GM18867 (cell line): ENCODE results near the gene B4GALT3.
A peak's percentile ranks its signal among the peaks of the same experiment; 100 is the strongest.

Source experiments
- ATAC-seq: cut with Tn5 transposase; IDR thresholded peaks from one replicate; pipeline ENCODE4 v1.9.1; 2021; ENCODE audit warnings: mild to moderate bottlenecking, moderate library complexity; ENCODE audit not compliant: unreplicated experiment

The B4GALT3 gene

DNA sequence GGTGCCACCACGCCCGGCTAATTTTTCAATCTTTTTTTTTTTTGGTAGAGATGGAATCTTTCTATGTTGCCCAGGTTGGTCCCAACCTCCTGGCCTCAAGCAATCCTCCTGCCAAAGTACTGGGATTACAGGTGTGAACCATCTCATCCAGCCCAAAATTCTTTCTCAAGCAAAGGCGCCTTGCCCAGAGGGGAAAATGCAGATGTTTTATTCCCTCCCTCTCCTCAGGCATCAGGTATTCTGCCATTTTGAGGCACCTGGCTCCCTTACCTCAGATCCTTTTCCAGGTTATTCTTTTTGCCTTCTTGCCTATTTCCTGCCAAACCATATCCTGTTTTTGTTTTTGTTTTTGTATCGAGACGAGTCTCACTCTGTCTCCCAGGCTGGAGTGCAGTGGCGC, 11.1 kb upstream of the B4GALT3 start:
- no peak for ATAC-seq

DNA sequence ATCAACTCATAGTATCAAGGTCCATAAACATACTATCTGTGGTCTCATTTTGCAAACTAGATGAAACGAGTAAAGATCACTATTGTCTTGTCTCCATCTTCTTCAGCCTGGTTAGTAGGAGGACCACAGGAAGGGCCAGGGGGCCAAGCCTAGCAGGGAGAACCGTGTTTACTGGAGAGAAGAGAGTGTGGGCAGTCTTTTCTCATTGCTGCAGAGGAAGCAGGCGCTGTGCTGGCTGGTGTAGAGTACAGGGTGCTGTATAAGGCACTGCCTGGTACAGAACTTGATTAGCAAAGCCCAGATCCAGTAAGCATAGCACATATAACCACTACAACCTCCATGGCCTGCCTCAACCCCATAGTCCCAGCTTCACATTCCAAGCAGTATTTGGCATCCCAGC, 10.0 kb upstream of the B4GALT3 start:
- ATAC-seq: no peak

DNA sequence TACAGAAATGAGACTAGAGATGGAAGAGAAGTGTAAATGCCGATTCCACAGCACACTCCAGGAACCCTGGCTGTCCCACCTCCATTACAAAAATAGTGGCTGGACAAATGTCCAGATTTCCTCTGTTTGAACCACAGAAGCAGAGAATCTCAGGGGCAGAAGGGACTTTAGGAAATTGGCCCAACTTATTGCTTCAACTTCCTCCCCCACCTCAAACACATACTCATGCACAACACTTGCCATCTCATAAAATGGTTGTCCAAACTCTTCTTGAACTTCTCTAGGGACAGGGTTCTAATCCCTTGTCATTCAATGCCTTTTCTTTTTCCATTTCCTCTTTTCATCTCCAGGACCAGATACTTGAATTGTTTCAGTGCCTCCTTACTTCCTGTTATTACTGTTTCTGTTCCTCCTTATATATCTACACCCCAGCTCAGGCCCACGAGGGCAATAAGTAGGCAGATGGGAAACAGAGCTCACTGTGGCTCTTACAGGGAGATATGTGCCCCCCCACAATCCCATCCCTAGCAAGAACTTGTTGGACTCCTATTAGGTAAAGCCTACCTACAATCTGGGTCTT, 8.5 kb upstream of the B4GALT3 start:
- peak; percentile 20 for ATAC-seq

DNA sequence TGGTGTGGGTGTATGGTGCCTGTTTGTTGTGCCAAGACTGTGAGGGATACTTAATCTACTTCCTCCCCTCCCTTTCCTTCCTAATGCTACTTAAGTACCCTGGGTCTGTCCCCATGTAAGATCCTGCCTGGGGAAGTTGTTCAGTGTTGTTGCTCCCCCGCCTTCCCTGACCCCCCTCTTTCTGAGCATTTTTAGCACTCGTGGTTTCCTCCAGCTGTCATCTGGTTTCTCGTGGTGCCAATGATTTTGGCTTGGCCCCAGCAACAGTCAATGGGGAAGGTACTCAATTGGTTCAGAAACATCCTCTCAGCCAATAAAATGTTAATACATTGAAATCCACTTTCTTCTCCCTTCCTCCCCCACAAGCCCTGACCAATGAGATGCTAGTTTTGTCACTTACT, 8.0 kb upstream of the B4GALT3 start:
- ATAC-seq: peak; percentile 74

DNA sequence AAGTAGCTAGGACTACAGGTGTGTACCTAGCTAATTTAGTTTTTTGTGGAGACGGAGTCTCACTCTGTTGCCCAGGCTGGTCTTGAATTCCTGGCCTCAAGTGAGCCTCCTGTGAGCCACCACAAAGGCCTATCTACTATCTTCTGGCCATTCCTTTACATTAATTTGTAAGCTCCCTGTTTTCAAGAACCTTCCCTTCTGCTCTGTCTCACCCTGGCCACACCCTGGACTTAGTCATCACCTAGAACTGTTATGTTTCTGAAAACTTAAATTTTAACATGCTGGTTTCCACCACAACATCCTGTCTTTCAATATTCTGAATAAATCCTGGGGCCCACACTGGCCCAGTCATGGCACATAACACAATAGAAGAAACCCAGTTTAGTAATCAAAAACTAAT, 4.9 kb upstream of the B4GALT3 start:
- ATAC-seq: peak; percentile 39

DNA sequence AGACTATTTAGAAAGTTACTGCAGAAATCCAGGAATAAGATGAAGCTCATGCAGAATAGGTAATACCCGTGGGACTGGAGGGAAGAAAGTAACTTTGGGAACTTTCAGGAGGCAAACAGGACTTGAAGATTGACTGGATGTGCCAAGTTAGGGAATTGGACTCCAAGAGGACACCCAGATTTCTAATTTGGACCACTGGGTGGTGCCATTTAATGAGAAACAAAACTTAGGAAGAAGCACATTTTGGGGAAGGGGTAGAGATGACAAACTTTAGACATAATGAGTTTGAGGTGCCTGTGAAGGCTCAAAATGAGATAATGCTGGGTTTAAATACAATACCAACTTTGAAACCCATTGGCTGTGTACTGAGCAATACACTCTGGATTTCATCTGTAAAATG, 3.3 kb upstream of the B4GALT3 start:
- ATAC-seq: no peak

DNA sequence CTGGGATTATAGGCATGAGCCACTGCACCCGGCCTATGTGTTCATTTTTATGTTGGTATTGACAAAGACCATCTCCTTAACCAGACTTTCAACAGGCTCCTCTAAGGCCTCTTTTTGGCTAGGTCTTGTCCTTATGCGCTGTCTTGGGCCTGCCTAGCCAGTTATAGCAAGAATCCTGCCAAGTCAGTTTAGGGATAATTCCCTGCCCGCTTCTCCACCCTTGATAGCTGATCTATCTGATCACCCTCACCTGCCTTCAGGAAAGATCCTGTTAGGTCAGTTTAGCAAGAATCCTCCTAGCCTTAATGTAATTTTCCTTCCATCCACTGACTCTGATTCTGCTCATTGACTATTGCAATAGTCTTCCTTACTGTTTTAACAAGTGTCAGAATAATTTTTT, 2.4 kb upstream of the B4GALT3 start:
- no peak for ATAC-seq

DNA sequence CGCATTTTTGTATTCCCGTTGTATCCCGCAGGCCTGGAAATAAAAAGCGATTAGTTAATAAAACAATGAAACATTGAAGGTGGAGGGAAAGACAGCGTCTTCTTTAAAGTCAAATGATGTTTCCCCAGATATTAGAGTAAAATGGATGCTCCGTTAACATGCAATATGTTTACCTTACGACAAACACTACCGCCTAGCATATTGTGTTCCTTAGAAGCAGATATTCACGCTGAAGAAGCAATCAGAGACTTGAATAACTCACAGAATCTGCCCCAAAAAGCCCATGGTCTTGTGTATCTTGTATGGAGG, 583 bp upstream of the B4GALT3 start:
- ATAC-seq: no peak

DNA sequence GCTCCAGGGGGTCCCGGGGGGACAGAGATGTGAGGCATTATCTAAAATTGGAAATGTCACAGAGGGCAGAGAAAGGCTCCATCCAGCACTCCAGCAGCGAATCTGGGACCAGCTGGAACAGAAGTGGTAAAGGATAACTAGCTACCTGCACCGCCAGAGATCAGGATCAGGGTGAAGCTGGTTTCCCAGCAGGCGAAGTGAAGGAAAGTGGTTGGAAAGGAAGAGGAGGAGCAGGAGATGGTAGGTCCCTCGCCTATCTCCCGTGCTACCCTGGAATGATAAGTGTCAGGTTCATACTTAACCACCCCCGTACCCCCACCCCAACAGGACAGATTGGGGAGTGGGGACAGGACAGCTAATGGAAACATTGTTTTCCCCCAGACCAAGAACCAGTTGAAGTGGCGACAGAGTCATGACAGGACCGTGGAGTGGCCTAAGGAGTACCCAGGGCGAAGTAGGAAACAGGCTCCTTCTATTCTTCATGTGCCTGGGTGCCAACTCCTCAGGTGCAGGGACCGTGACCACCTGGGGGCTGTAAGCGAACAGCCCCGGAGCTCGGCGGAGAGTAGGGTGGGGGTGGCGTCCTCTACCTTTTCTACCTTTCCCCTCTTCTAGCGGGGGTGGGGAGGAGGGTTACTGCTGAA, 717 bp downstream of the B4GALT3 start:
- ATAC-seq: no peak

DNA sequence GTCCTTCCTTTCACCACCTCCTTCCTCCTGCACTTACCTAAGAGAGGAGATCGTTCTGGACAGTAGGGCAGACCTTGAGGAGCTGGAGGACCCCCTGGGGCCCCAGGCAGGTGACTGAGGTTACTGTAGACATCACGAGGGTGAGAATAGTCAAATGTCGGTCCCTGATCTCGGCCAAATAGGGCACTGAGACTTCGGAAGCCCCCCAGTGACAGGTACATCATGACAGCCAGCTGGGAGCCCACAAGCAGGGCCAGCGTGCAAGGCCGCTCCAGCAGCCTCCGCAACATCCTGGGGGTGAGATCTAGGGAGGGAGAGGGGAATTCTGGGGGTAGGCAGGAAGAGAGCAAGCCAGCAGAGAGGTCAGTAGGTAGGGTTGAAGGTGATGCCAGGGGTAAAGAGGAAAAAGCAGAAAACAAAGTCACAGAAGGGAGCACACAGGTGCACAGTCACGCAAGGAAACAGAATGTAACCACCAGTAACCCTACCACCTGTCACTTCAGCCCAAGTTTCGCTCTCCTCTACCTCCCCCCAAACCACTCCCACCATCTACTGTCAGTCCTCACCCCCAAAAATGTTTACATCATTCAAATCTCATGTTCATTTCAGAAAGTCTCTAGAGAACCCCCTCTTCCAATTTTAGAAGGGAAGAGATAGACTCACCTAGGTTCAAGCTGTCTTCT, 1.4 kb downstream of the B4GALT3 start:
- peak; percentile 29 for ATAC-seq

DNA sequence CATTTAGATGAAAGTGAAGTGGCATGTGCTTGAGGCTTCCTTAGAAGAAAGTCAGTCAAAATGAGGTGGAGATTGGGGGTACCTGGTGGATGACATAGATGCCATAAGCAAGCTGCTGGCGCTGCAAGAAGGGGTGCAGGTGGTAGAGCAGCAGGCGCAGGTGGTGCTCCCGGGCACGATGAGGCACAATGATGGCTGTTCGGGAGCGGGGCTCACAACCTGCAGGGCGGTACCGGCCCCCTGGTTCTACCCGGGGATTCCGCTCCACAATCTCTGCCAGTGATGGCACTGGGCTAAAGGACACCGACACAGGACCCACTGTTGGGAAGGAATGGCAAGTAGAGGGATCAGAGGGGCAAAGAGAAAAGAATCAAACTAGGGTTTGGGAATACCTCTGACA, 2.4 kb downstream of the B4GALT3 start:
- ATAC-seq: no peak

DNA sequence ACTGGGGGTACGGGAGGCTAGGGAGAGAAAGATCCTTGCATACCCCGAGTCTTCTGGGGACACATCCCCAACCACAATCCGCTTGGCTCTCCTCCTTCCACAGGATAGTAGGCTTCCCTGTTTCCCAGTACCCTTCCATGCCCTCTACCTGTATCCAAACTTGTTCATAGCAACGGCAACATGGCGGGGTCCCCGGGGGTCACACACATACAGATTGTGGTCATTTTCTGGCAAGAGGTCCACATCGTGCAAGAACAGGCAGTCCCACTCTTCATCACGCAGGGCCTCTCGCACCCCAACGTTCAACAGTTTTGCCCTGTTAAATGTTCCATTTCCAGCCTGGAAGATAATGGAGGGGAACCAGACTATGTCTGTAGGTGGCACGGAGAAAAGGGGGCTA, 3.6 kb downstream of the B4GALT3 start:
- no peak for ATAC-seq

DNA sequence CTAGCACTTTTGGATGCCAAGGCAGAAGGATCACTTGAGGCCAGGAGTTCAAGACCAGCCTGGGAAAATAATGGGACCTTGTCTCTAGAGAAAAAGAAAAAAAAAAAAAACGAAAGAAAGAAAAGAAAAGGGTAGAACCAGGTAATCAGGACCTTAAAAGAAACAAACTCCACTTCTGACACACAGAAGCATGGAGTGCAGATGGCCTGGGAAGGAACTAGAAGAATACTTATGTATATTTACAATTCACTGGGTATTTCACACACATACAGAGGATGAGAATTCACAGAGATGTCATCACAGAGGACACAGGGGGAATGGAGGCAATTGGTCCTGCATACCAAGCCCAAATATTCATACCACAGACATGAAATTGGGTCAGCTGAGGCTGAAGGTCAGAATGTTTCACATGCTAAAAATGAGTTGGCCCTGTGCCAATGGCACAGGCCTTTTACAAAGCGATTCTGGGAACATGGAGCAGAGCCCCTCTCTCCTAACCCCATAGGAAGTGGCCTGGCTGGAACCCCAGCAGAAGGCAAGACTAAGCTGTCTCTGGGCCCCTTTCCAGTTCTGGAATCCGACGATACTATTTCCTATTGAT, 4.4 kb downstream of the B4GALT3 start:
- ATAC-seq: no peak

DNA sequence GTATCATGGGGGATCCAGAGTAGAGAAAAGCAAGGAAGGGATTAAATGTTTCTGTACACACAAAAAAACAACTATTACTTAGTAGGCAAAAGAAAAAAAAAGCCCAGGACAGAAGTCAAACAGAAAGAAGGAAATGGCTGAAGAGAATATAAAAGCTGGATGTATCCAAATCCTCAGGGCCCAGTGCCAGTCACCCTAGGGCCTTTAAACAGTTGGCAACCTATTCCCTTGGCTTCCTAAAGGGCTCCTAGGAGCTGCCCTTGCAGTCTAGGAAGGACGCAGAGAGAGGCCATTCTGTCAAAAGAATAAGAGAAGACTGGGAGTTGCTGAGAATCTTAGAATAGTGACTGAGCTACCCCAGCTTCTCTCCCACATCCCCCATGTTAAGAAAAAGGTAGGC, 5.0 kb downstream of the B4GALT3 start:
- ATAC-seq: no peak

DNA sequence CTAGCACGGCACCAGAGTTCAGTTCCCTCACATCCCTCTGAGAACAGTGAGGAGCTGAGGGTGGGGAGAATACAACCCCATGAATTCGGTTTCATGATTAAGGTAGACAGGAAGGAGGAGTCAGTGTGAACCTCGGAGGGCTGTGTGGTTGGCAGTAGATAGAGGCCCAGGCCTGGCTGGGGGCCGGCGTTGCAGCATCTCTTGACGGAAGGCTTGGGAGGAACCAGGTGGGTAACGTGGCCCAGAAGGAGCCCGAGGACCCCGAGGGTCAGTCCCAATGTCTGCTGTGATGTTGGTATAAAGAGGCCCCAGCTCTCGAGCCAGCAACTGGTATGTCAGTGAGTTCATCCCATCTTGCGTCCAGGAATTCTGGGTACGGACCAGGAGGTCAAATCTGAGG, 5.6 kb downstream of the B4GALT3 start:
- ATAC-seq: no peak

DNA sequence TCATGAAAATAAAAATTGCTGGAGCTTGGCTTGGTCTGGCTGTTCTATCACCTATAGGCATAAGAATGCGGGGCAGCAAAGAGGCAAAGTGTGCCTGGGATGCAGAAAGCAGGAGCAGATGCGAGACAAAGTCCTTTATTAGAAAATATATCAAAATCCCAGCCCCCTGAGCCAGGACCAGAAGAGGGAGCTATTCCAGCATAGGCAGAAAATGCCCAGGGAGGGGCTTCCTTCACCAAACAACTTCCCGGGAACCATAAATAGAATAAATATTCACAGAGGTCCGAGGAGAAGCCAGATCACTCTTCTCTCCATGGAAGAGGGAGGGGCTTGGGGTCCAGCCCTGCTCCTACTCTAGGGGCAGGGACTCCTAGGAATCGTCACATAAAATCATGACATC, 6.1 kb downstream of the B4GALT3 start:
- no peak for ATAC-seq

DNA sequence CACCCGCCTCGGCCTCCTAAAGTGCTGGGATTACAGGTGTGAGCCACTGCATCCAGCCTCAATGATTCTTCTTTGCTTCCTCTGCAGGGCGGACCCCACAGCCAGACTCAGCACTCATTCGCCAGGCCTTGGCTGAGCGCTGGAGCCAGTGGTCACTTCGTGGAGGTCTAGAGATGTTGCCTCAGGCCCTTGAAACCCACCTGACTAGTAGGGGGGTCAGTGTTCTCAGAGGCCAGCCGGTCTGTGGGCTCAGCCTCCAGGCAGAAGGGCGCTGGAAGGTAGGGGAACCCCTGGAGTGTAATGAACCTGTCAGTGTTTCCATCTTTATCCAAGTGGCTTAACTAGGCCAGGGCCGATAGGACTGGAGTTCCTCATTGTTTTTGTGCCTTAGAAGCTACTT, 8.4 kb downstream of the B4GALT3 start:
- no peak for ATAC-seq

DNA sequence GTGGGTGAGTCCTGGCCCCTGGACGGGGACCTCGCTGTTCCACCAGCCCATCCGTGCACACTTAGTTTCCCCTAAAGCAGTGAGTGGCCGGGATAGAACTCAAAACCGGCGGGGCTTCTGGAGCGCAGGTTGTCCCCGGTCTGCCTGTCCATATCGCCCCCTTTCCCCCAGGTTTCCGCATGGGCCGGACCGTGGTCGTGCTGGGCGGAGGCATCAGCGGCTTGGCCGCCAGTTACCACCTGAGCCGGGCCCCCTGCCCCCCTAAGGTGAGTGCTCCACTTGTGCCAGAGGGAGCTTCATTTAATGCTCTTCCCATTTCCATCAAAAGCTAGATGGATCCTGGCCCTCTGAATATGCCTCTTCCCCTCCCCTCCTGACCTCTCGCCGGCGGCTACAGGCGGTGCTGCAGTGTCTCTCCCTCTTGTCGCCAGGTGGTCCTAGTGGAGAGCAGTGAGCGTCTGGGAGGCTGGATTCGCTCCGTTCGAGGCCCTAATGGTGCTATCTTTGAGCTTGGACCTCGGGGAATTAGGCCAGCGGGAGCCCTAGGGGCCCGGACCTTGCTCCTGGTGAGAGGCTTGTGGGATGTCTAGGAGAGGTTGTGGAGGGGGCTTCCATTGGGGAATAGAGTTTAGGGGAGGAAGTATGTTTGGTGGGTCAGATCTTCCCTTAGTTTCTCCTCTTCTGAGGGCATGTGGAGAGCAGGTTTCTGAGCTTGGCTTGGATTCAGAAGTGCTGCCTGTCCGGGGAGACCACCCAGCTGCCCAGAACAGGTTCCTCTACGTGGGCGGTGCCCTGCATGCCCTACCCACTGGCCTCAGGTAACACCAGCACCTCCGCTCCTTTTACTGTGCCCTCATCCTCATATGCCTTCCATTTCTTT, 10.4 kb downstream of the B4GALT3 start:
- no peak for ATAC-seq

DNA sequence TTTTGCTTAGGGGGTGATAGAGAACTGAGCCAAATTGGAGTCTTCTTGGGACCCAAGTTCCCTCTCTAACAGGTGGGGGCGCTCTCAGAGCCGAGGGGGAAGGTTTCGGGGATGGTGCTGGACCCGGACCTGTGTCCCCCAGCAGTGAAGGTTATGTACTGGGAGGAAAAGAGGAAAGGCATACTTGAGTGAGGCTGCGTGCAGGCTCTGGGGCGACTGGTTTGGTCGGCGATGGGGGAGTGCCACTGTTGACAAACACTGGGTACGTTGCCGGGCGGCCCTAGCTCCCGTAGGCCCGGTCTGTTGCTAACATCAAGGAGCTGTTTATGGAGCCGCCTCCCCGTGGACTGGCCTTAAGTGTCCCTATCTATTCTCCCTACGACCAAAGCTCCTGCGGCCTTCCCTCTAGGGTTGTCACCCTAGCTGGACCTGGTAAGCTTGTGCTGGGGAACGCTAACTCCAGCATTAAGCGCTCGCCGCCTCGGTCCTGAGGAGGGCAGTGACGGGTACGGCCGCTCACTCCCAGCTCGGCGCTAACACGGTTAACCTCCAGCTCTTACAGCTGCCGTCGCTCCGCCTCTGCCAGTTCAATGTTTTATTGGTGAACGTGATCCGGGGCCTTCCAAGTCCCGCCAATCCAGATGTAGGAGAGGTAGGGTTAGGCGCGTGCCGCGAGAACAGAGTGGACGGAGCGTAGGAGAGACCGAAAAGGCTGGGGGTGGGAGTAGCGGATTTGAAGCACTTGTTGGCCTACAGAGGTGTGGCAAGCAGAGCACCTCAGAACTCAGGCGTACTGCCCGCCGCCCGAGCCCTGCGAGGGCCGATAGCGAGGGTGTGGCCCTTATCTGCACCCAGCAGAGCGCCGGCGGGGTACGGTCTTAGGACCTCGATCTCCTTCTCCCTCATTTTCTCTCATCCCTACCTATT, 11.3 kb downstream of the B4GALT3 start, which contains the start of gene PPOX:
TSS of gene PPOX (plus strand) at position 685 of the 927 bp plus-strand sequence. CDS start 422 bp downstream, outside the sequence.
- peak; percentile 88 for ATAC-seq
